ENCODE results near the gene ADGRD2. TPM values are rescaled to one million over a fixed set of nuclear protein-coding genes. Genes with fewer than 3 reads are reported as not detected.

The ADGRD2 gene
- total RNA-seq, 2 donors from 2014 or later = not detected

DNA sequence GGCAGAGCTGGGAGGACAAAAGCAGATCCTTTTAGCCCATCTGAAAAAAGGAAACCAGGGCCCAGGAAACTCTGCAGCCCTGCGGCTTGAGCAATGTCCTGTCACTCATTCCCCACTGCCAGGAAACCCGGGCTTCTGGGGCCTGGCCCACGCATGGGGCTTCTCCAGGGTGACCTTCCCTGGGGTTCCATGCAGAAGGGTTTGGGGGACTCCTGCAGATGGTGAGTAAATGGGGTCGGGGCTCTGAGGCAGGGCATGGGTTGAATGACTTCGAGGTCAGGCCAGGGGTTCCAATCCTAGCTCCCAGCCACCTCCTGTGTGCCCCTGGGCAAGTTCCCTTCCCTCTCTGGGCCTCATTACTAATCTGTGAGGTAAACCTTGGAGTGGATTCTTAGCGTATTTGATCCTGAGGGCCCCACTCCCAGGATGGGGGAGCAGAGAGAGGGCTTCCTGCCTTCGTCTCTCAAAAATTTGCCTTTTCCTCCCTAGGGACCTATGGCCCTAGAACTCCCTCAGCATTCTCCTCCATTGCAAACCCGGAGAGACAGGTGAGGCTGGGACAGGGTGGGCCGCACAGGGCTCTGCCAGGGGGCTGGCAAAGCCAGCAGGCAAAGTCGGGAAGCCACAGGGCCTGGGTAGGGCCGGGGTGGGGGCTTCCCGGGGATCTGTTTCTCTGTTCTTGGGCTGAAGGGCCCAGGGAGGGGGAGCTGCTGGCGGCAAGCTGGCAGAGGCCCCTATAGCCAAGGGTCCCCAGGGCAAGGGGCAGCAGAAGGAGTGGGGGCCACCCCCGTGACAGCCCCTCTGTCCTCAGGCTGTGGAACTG lies 25.8 kb downstream of the ADGRD2 start:
- TF ChIP-seq, protein P1, sequence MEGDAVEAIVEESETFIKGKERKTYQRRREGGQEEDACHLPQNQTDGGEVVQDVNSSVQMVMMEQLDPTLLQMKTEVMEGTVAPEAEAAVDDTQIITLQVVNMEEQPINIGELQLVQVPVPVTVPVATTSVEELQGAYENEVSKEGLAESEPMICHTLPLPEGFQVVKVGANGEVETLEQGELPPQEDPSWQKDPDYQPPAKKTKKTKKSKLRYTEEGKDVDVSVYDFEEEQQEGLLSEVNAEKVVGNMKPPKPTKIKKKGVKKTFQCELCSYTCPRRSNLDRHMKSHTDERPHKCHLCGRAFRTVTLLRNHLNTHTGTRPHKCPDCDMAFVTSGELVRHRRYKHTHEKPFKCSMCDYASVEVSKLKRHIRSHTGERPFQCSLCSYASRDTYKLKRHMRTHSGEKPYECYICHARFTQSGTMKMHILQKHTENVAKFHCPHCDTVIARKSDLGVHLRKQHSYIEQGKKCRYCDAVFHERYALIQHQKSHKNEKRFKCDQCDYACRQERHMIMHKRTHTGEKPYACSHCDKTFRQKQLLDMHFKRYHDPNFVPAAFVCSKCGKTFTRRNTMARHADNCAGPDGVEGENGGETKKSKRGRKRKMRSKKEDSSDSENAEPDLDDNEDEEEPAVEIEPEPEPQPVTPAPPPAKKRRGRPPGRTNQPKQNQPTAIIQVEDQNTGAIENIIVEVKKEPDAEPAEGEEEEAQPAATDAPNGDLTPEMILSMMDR (IDR thresholded peaks at IDR 0.05) = no peak

DNA sequence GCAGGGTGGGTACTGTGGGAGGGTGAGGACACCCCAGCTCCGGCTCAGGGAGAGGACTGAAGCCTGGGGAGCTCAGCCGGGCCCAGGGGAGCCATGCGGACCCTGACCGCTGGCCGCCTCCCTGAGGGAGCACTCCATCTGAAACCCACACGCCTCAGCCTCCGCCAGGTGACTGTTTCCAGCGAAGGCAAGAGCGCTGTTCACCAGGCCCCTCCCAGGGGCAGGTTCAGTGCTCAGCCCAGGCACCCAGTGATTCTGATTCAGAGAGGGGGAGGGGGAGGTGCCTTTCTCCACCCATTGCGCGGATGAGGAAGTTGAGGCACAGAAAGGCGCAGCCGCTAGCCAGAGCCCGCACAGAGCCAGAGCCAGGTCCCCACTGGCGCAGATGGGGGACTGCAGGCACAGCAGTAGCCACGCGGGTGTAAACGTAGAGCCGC lies 27.0 kb downstream of the ADGRD2 start:
- Histone ChIP-seq H3K27ac (no peak overlapping the region), H3K27me3 (replicated peaks; ENCODE audit: insufficient read depth) (no peaks in the 10 kb centered on the region), H3K36me3 (no peaks in the 10 kb centered on the region), H3K4me3 (no peak overlapping the region), H3K9me3 (no peaks in the 10 kb centered on the region), H3K4me1 (ENCODE audit: control insufficient read depth in 1 of 2, low read depth in 2 of 2) (no peaks in the 10 kb centered on the region)
- TF ChIP-seq, protein P1 (IDR thresholded peaks at IDR 0.05) = no peak
- no peak for ATAC-seq (ENCODE audit: insufficient number of reproducible peaks, low FRiP score, low read depth)
- no peak for DNase-seq (ENCODE audit: low spot score)

More for the DNA sequence above, 25.8 kb downstream of the ADGRD2 start:
- H3K4me1 ChIP-seq (ENCODE audit: control insufficient read depth in 1 of 2, low read depth in 2 of 2) = no peaks in the 10 kb centered on the region
- H3K4me3 ChIP-seq = no peak overlapping the region
- no peaks in the 10 kb centered on the region for H3K36me3 ChIP-seq
- ATAC-seq (ENCODE audit: insufficient number of reproducible peaks, low FRiP score, low read depth) (no peak), DNase-seq (ENCODE audit: low spot score) (no peak)
- H3K27me3 ChIP-seq (replicated peaks; ENCODE audit: insufficient read depth) = no peaks in the 10 kb centered on the region
- no peaks in the 10 kb centered on the region for H3K9me3 ChIP-seq
- no peak overlapping the region for H3K27ac ChIP-seq

DNA sequence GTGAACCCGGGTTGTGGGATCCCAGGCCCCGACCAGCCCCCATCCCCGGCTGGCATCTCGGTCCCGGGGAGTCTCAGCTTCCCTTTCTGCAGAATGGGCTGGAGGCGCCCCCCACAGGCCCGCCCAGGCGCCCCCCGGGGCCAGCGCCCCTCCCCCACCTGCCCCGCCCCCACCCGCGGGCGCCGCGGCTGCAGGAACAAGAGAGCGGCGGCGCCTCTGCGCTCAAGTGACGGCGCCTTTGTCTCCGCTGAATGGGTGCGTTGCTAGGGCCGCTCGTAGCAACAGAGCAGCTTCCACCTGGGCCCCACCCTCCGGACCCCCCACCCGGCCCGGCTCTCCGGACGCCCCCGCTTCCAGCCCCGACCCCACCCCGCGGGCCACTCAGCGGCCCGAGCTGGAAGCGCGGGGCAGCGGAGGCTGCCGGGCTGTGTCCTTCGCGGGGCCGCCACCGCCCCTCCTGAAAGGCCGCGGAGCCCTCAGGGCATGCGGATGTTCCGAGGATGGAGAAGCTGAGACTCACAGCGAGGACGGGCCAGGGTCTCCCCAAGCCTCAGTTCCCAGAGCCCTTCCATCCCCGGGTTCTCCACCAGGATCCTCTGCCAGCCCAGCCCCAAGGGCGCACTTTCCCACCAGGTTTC lies 27.5 kb downstream of the ADGRD2 start:
- Histone ChIP-seq H3K4me3 (no peak overlapping the region), H3K4me1 (ENCODE audit: control insufficient read depth in 1 of 2, low read depth in 2 of 2) (no peaks in the 10 kb centered on the region), H3K27ac (no peak overlapping the region), H3K9me3 (no peaks in the 10 kb centered on the region), H3K27me3 (replicated peaks; ENCODE audit: insufficient read depth) (no peaks in the 10 kb centered on the region), H3K36me3 (no peaks in the 10 kb centered on the region)
- ATAC-seq (ENCODE audit: insufficient number of reproducible peaks, low FRiP score, low read depth) (no peak), DNase-seq (ENCODE audit: low spot score) (no peak)
- TF ChIP-seq, protein P1 (IDR thresholded peaks at IDR 0.05) = no peak

DNA sequence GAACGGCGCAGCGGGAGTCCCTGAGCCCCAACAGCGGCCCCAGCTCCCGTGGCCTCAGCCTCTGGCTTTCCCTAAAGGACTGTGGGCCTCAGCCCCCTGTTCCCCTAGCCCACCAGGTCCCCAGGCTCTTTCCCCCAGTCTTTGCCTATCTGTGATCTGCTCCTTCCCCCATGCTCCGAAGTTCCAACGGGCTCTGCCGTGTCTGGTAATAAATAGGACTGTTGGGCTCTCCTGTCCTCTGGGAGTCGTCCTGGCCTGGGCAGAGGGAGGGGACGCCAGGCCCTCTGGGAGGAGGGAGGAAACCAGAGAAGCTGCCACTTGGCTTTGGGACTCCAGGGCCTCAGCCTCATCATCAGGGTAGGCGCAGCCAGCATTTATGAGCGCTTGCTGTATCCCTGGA lies 28.1 kb downstream of the ADGRD2 start:
- no peak for ATAC-seq (ENCODE audit: insufficient number of reproducible peaks, low FRiP score, low read depth)
- Histone ChIP-seq H3K4me1 (ENCODE audit: control insufficient read depth in 1 of 2, low read depth in 2 of 2) (no peaks in the 10 kb centered on the region), H3K36me3 (no peaks in the 10 kb centered on the region), H3K27me3 (replicated peaks; ENCODE audit: insufficient read depth) (no peaks in the 10 kb centered on the region), H3K4me3 (no peak overlapping the region), H3K27ac (no peak overlapping the region), H3K9me3 (no peaks in the 10 kb centered on the region)
- TF ChIP-seq, protein P1 (IDR thresholded peaks at IDR 0.05) = no peak
- DNase-seq (ENCODE audit: low spot score) = no peak

DNA sequence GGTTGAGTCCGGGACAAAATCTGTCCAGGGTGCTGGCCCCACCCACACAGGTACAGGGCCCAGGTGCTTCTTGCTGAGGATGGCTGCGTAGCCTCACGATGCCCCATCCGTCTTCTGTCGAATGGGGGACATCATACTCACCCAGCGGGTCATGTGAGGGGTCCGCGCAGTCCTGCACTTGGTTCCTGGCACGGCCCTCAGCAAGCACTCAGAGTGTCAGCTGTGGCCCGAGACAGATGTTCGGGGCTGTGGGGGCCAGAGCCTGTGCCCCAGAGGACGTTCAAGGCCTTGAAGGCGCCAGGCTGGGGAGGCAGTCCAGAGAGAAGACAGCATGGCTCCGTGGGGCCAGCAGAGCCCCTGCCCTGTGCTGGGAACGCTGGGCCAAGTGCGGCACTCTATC lies 29.1 kb downstream of the ADGRD2 start:
- no peaks in the 10 kb centered on the region for H3K36me3 ChIP-seq
- no peaks in the 10 kb centered on the region for H3K9me3 ChIP-seq
- H3K27me3 ChIP-seq (replicated peaks; ENCODE audit: insufficient read depth) = no peaks in the 10 kb centered on the region
- ATAC-seq (ENCODE audit: insufficient number of reproducible peaks, low FRiP score, low read depth) (no peak), DNase-seq (ENCODE audit: low spot score) (no peak)
- H3K4me3 ChIP-seq = no peak overlapping the region
- H3K4me1 ChIP-seq (ENCODE audit: control insufficient read depth in 1 of 2, low read depth in 2 of 2) = no peaks in the 10 kb centered on the region
- H3K27ac ChIP-seq = no peak overlapping the region
- TF ChIP-seq, protein P1 (IDR thresholded peaks at IDR 0.05) = no peak

Measured in thoracic aorta (tissue), 2 donors.